Activated CD4-positive, alpha-beta T cell treated with anti-CD3 and anti-CD28 coated beads, Interleukin-2, Interleukin-6, amounts not matched to agents 100 ng/mL and 50 ng/mL, durations not matched to agents 16 hours and 8 hours (primary cell): ENCODE results near the gene HEMK1.

ENCODE experiments used
- DNase-seq: peaks from one replicate; pipeline ENCODE4 v3.0.0-alpha.2; 2020

The HEMK1 gene

DNA sequence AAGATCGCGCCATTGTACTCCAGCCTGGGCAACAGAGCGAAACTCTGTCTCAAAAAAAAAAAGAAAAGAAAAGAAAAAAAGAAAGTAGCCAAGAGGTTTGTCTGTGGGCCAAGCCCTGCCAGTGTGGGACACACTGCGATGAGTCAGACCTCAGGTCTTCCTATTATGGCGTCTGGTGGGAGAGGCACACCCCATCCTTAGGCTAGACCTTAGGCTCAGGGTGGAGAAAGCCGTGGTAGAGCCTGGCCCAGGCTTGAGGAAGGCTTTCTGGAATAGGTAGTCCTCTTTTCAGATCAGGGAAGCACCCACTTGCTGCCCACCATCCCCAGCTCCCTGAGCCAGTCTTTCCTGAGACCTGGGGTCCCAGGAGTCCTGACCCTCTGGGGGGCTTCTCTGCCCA lies 6.0 kb downstream of the HEMK1 start:
- no peak for DNase-seq

DNA sequence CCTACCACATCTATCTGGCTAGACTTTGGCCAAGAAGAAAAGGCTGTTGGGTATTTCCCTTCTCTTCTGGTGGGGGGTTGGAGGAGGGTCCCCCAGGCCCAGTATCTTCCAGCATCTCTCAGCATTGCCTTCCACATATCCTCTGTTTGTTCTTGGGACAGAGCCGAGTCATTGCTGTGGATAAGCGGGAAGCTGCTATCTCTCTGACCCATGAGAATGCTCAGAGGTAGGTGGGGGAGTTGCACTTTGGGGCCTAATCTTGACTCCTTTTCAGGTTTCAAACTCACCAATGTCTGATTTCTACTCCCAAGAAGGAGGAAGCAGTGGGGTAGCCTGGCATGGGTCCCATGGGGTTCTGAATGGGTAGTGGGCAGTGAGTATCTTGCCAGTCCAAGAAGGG lies 8.0 kb downstream of the HEMK1 start:
- DNase-seq, result no peak

DNA sequence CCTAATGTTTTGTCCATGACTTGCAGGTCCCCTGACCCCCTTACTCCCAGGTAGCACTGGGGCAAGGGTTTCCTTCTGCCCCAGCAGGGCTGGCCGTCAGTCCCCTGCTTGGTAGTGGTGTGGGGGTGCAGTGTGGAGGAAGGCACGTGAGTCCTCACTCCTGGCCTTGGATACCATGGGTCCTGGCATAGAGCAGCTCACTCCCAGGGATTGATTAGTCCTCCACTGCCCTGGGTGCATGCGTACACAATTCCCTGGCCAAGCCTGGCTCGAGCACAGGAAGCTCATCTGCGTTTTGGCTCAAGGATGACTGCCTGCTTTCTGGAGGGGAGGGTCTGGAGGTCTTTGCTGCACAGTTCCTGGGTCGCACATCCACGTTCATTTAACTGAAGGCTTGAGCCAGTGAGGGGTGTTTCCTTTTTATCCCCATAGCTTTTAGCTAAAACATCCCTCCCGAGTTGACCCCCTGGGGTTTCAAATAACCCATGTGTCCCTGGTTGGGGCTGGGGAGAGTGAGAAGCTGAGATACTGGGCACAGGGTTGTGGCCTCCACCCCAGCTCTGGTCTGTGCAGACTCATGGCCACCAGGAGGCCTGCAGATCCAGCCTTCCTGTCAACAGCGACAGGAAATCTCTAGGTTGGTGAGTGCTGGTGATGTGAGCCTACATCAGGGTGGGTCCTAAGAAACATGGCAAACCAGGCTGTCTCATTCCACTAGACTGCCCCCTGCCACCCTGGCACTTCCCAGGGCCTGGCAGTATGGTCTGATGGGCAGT lies 11.5 kb downstream of the HEMK1 start:
- DNase-seq, result no peak

DNA sequence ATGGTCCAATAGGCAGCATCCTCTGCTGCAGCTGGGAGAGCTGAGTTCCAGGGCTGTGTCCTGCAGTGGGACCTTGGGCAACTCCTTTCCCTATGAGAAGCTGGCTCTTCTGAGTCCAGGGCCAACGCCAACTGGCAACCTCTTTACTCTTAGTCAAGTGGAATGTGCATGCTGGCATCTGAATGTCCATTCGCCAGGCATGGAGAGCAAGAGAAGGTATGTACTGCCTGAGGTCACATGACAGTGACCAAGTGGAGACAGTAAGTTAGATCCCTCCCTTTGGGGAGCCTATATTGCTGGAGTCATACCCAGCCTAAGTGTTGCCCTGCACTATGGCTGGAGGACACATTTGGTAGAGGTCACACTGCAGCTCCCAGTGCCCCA lies 12.1 kb downstream of the HEMK1 start:
- DNase-seq, result no peak

DNA sequence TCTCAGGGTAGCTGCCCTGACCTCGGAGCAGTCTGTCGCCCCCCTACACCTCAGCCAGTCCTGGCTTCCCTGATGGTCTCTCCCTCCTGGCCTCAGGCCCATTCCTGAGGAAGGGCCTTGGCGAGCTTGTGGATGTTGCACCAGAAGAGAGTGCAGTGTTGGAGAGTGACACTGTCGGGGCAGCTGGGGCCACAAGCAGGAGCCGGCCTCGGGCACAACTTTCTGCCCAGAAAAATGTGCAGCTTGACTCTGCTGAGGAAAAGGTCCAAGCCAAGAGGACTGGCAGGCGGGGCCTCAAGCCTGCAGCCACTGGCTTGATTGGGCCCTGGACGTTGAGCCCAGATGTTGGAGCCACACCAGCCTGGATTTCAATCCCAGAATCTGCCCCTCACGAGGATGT lies 12.8 kb downstream of the HEMK1 start:
- DNase-seq, result no peak

DNA sequence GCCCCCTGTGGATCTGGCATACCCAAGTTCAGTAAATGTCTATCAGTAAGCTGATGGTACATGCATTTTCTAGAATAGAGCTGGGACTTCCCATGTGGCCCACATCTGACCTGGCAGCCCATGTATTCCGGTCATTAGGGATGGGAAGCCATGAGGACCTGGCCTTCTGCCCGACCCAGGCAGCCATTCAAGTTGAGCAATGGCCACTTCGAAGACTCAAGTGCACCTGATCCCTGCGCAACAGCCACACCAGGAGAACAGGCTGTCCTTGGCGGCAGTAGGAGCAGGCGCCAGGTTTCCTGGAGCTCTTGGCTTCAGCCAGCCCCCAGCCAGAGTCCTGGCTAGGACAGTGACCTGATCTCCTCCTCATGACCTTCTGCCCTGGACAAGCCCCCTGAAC lies 14.6 kb downstream of the HEMK1 start:
- DNase-seq, result no peak

DNA sequence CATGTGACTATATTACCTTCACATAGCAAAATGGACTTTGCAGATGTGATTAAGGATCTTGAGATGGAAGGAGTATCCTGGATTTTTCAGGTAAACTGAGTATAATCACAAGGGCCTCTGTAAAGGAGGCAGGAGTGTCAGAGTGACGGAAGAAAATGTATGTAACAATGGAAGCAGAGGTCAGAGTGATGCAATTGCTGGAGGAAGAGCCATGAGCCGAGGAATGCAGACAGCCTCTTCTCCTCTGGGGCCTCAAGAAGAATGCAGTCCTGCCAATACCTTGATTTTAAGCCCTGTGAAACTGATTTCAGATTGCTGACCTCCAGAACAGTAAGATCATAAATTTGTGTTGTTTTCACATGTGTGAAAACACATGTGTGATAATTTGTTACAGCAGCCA lies 15.1 kb downstream of the HEMK1 start:
- DNase-seq, result no peak

DNA sequence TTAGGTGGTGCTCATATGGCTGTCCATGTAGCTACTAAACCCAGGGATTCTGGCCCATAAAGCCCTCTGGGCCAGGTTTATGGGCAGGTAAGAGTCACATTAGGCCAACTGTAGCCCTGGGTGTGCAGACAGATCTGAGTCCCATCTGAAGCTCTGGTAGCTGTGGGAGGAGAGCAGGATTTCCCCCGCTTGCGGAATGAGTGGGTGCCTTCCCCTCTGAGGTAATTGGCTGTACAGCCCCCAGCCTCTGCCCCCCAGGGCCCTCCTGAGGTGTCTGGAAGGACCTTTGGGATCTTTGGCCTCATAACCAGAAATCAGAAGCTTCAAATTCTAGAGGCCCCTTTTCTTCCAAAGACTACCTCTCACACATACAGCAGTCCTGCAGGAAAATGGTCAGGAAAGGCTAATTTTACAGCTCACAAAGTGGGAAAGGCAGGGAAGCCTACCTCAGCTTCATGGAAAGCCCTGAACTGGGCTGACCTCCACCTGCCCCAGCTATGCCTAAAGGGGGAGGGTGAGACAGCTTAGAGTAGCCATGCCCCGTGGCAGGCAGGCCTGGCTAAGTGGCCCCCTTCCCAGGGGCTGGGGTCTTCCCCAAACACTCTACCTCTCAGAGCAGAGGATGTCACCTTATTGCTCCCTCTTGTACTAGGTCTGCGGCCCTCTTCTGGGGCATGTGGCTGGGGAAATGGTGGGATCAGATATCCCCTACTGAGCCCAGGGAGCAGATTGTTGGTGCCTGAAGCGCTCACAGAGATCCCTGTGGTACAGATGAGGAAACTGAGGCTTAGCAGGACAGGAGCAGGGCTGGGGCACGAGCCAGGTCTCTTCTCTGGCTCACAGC lies 16.8 kb downstream of the HEMK1 start:
- DNase-seq, result no peak

DNA sequence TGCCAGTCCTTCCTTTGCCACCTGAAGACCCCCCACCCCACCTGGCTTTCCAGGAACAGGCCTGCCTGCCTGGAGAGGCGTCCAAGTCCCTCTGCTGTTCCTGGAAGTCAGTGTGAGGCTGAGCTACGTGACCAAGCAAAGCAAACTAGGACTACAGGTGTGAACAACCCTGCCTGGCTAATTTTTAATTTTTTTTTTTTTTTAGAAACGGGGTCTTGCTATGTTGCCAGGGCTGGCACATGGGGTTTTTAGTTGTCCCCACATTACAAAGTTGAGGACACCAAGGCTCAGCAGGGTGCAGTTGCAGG lies 17.4 kb downstream of the HEMK1 start:
- DNase-seq, result no peak

DNA sequence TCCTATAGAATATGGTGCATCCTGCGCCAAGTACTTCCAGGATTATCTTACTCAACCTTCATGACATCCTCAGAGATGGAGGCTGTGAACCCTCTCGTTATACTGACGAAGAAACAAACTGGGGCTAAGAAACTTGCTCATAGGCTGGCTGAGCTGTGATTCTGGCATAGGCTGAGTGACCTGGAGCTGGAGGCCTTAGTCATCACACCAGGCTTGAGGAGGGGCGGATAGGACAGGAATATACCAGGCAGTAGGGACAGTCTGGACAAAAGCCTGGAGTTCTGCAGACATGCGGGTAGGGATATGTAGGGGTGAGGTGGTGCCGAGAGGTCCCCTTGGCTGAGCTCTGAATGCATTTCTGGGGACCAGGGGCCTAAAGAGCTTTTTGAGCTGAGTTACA lies 18.1 kb downstream of the HEMK1 start:
- DNase-seq, result no peak

DNA sequence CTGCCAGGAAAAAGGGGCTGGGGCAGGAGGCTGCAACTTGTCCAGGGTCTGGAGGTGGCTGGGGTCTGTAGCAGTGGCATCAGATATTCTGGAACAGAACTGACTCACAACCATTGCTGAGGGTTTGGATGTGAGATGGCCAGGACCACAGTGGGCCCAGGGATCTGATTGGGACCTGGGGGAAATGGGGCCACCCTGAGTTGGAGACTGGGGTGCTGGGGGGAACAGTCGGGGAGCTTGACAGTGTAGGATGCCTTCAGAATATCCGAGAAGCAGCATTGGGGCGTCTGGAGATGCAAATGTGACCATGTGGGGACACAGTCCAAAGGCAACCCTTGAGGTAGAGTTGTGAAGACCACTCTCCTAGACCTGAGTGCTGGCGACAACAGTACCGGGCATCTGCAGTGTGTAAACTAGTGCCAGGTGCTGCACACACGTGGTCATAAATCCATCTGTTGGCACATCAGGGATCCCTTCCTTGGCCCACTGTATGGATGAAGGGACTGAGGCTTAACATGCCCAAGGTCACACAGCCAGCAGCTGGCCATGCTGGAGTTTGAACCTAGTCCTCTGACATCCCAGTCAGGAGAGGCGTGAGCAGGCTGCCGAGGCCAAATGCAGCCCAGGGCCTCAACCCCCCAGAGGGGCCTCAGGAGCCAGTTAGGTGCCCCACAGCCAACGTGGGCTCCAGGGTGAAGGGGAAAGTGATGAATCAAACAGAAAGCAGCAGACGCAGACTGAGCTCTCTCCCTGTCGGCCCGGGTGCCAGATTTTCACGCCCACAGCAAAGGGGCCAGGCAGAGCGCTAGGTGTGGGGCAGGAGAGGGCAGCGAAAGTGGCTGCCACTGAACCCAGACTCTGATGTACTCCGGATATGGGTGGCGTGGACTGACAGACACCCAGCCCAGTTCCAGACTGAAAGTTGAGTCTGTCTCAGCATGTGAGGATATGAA lies 18.8 kb downstream of the HEMK1 start:
- peak; percentile 93 for DNase-seq

DNA sequence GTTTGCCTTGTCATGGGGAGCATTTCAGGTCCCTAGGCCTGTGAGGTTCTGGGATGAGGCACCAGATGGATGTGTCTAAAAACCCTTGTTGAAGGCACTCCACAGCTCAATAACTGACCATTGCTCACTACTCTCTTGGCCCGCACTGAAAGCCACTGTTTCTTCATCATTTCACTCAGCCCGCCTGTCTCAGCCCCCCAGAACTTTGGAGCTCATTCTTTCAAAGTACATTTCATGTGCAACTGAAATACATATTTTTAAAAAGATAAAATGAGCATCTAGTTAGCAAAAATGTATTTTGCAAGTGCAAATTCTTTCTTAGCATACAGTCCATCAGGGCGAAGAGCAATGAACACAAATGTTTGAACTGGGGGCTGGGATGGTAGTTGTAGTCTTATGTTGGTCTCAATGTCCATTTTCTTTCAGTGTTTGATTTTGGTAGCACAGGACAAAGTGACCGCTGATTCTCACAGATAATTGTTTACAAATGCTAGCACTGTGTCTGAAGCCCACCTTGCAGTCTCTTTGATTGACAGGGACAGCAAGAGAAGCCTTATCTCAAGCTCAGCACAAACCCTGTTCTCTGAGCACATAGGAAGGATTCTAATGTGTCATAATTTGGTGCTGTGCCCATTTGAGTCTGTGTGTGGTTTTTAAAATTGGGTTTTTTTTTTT lies 19.6 kb downstream of the HEMK1 start:
- no peak for DNase-seq

DNA sequence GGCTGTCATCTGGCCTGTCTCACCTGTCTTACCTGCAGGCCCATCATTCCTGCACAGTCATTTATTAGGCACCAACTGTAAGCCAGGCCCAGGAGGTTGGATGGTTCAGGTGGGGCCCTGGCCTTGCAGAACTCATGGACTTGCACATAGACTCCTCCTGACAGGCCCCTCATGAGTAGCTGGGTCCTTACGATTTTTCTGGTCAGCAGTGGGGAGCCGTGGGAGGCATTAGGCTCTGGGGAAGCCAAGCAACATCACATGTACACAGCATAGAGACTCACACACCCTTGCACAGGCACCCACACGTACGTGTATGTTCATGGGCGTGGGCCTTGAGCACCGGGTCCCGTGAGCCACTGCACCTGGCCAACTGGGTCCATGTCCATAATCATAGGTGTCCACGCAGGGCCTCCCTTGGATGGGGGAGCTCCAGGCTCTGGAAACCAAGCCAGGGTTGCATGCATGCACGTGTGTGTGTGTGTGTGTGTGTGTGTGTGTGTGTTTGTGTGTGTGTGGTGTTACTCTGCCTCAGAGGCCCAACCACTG lies 21.9 kb downstream of the HEMK1 start:
- no peak for DNase-seq

DNA sequence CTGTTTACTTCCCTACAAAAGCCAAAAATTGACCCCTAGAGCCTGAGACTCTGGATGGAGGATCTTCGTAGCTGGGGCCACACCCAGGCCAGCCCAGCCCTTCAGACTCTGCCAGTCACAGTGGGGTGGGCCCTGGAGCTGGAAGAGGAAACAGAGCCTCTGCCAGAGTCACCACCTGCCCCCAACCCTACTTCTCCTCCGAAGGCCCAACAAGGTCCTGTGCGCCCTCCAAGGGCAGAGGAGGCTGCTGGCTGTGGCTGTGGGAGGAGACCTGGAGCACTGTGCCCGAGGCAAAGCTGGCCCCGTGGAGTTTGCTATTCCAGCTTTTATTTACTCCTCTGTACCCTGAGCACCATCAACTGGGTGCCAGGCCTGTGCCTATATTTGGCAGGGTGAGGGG lies 23.2 kb downstream of the HEMK1 start:
- DNase-seq, result no peak

DNA sequence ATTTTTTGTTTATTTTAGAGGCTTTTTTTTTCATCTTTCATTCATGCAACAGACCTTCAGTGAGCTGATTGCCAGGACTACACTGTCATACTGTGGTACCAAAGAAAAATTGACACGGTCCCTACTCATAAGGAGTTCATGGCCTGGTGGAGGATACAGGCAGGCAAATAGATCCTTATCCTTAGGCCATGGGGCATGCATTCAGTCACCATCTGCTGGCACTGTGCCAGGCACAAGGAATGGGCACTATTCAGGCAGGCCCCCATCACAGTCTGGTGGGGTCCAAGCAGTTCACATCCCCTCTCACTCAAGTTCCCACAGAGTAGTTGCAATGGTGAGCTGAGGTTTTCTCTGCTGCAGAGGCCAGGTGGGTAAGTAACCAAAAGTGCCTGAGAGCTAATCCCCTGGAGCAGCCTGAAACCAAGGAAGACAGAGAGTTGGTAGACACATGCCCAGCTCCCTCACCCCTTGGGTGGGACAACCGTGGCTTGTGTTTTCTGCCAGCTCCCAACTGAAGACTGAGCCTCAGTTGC lies 25.0 kb downstream of the HEMK1 start:
- no peak for DNase-seq

DNA sequence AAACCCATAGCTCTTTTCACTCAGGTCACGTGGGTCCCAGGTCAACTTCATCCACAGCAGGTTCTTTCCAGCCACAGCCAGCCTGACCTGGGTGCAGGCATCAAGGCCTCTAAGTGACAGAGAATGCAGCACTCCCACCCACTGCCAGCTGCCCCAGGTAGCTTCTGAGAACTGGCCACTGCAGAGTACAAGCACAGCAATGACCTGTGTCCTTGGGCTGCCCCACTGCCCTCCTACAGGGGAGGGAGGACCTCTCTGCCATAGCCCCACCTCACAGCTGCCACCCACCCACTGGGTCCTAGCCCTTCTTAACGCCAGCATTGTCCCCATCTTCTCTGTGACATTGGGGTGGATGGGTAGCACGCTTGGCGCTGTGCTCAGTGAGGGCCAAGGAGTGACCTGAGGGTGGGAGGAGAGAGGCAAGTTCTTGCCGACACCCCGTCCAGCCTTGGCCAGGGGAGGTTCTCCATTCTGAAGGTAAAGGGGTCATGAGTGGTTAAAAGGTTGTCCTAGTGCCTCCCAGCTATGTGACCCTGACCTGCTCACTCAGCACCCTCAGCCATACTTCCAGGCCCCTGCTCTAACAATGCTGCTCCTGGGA lies 29.9 kb downstream of the HEMK1 start:
- DNase-seq, result no peak

DNA sequence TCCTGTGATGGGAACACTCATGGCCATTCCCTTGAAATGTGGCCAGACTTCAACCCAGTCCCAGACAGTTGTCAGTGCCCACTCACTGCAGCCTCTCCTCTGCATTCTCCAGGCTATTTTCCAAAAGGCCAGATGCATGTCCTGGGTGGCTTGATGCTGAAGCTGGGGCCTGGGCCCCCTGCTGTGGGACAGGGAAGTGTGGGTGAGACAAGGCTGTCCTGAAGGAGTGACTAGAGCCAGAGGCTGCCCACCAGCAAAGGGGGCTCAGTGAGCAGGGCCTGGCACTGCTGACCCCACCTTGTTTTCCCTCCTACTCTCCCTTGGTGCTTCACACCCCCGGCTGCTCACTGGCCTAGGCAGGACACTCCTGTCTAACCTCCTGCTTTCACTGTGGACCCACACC lies 30.4 kb downstream of the HEMK1 start:
- DNase-seq, result no peak

DNA sequence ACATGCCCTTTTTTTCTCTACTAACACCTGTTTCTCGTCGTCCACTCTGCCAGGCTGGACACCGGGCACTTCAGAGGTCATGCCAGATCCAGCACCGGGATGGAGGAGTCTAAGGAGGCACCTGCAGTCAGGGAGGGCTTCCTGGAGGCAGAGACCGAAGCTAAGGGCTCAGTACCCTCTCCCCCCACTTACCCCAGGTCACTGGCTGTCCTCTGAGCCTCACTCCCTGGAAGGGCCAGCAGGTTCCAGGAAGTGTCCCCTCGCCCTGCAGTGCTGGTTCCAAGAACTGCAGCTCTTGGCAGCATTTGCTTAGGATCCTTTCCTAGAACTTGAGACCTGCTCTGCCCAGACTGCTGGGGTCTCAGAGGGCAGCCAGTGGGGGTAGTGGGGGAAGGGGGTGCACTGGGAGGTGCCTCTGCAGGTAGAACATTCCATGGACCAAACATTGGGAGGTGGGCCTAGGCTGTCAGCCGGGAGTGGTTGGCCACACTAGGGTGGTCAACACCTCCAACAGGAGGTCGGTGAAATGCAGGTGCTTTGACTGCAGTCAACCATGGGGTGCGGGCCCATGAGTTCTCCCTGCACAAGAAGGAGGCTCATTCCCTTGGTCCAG lies 30.9 kb downstream of the HEMK1 start:
- peak; percentile 60 for DNase-seq

DNA sequence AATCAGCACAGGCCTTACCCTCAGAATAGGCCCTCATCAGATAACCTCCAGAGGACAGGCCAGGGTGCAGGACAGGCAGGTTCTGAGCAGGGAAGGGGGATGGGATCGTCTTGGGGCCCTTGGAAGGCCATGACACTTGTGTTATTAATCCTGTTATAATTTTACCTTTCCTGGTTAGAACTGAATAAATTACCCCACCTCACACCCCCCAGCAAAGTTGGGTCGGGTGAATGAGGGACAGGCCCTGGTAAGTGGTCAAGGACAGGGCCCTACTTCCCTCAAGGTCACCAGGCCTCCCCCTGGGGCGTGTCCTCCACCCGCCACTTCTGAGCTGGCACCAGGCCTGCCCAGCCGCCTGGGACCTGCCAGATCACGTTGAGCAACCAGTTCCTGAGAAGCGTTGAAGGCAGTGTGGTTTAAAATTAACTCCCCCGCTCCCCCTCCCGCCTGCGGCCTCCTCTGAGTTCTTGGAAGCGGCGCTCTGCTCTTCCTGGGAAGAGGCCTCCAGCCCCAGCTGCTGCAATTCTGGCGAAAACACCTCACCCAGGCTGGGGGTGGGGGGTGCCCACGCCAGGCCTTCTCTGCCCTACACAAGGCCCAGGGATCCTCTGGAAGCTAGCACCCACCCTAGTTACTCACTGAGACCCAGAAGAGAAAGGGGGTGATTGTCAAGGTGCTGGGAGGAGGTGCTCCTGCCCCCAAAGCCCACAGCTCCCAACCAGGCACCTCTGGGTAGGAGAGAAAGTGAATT lies 31.7 kb downstream of the HEMK1 start:
- peak; percentile 96 for DNase-seq

DNA sequence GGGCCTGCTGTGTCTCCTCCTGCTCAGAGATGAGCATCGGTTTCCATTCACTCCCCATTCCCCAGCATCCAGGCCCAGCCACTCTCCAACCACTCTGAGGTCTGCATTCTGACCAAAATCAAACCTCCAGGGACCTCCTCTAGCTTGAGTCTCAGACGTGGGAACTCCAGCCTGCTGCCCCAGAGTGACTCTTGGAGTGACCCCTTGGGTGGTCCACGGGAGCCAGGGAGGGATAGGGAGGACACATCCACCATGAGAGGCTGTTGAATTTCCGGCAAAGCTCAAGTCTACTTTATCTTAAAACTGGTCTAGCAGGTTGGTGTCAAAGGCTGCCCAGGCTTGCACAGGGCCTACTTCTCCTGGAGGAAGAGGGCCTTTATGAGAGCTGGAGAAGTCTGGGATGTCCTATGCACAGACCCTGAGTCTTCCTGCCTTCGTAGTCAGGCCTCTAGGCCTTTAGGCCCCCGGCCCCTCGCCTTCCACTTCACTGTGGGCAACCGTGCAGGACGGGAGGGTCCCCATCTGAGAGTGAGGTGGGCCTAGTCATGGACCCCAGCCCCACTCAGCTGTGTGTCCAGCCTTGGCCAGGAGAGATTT lies 33.4 kb downstream of the HEMK1 start:
- DNase-seq, result no peak
